Vagina (tissue), 2 donors: Measurements from ENCODE around the gene ASB10. TPM values are rescaled to one million over a fixed set of nuclear protein-coding genes. Genes with fewer than 3 reads are reported as not detected.

Source experiments
- DNase-seq, 2 donors: peaks; one replicate each; pipeline ENCODE4 v3.0.0-alpha.2; 2017; ENCODE audit errors: extremely low spot score in 2 of 2
- H3K27ac ChIP-seq: fragments of 200-600 bp; sonication (generic); one replicate; pipeline ENCODE4 v1.5.1; 2019
- H3K27me3 ChIP-seq: fragments of 200-600 bp; sonication (generic); one replicate; pipeline ENCODE4 v1.5.1; 2019
- H3K36me3 ChIP-seq, 2 donors: fragments of 200-600 bp; sonication (generic); one replicate each; pipeline ENCODE4 v1.5.1; 2017 to 2019
- H3K4me1 ChIP-seq: fragments of 200-600 bp; sonication (generic); one replicate; pipeline ENCODE4 v1.5.1; 2019
- H3K4me3 ChIP-seq, 2 donors: fragments of 200-600 bp; sonication (generic); 1 replicate in 1 of 2; 2 replicates in 1 of 2; pipeline ENCODE4 v1.5.1; 2016 to 2019
- H3K9me3 ChIP-seq: fragments of 200-600 bp; sonication (generic); one replicate; pipeline ENCODE4 v1.5.1; 2019
- POLR2A ChIP-seq, 2 donors: fragments of 450-650 bp; IDR thresholded peaks; one replicate each; pipeline ENCODE4 v1.6.1; 2017; ENCODE audit warnings: antibody characterized with exemption in 2 of 2, mild to moderate bottlenecking in 2 of 2, moderate library complexity in 2 of 2
- POLR2AphosphoS5 ChIP-seq, 2 donors: sonication (generic); formaldehyde crosslinking; IDR thresholded peaks; one replicate each; pipeline ENCODE4 v1.9.0; 2017; ENCODE audit warnings: antibody characterized with exemption in 2 of 2, mild to moderate bottlenecking in 2 of 2, low read depth in 1 of 2; ENCODE audit not compliant: insufficient read depth in 1 of 2
- intact Hi-C: fragments of 100-400 bp; cut with DNase I; formaldehyde crosslinking; loops from one replicate; pipeline ENCODE4 v1.15.1; 2023
- total RNA-seq: library from RNA; depleted of rRNA; stranded (reverse); fragments of >200 nt; gene quantifications from one replicate; pipeline ENCODE4 v1.2.3, GENCODE V29; 2016
- TF ChIP-seq, protein P1 (sequence below), 3 experiments: fragments of 450-650 bp in 2 of 3; fragments of 200-600 bp in 1 of 3; sonication (generic) in 1 of 3; IDR thresholded peaks; one replicate each; pipeline ENCODE4 v1.5.1; 2017 to 2019; ENCODE audit warnings: antibody characterized with exemption in 3 of 3, mild to moderate bottlenecking in 2 of 3, moderate library complexity in 2 of 3

Gene ASB10
- total RNA-seq, 1 donor from 2014 or later: not detected

DNA sequence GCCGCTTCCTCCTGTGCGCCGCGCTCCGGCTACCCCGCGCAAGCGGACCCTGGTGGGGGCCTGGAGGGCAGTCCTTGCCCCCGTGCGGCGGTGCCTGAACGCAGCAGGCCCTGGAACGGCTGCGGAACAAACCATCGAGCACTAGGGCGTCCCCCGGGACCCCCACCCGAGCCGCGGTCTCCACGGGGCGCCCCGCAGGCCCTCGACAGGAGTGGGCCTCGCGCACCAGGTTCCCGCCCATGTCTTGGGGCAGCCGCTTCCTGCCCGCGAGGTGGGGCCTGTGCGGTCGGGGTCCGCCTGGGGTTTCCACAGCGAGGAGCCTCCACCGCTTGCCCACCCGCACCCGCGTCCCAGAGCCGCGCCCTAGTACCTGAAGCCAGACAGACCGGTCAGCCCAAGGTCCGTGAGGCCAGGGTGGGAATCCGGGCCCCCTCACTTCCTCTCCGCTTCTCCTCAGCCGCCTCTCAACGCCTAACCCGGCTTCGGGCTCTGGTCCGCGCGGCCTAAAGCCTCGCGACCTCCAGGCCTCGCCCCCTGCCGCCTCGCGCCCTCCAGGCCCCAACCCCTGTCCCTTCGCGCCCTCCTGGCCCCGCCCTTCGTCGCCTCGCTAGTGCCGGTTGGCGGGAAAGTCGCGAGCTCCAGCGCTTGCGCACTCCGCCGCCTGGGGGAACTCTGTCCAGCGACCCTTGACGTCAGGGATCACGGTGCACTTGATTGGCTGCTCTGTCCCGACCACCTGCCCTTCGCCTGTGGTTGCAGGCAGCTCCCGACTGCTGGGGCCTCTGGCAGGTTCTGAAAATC, 12.6 kb downstream of the ASB10 start:
- H3K27ac ChIP-seq: no peak overlapping the region
- intact Hi-C loops: loop anchor here (5.0 kb wide), 1 partner anchor 133 kb away; no protein-coding TSS in a partner anchor
- no peaks in the 10 kb centered on the region for H3K4me1 ChIP-seq
- no peaks in the 10 kb centered on the region for H3K27me3 ChIP-seq
- no peaks in the 10 kb centered on the region for H3K9me3 ChIP-seq
- H3K36me3 ChIP-seq: no peaks in the 10 kb centered on the region
- peak in 1 of 2 donors; percentile 92 for DNase-seq
- TF ChIP-seq POLR2A (IDR thresholded peaks at IDR 0.05) (no peak), POLR2AphosphoS5 (IDR thresholded peaks at IDR 0.05; ENCODE audit: insufficient read depth in 1 of 2, low read depth in 1 of 2) (no peak)
- TF ChIP-seq, protein P1, sequence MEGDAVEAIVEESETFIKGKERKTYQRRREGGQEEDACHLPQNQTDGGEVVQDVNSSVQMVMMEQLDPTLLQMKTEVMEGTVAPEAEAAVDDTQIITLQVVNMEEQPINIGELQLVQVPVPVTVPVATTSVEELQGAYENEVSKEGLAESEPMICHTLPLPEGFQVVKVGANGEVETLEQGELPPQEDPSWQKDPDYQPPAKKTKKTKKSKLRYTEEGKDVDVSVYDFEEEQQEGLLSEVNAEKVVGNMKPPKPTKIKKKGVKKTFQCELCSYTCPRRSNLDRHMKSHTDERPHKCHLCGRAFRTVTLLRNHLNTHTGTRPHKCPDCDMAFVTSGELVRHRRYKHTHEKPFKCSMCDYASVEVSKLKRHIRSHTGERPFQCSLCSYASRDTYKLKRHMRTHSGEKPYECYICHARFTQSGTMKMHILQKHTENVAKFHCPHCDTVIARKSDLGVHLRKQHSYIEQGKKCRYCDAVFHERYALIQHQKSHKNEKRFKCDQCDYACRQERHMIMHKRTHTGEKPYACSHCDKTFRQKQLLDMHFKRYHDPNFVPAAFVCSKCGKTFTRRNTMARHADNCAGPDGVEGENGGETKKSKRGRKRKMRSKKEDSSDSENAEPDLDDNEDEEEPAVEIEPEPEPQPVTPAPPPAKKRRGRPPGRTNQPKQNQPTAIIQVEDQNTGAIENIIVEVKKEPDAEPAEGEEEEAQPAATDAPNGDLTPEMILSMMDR (IDR thresholded peaks at IDR 0.05): no peak
- no peak overlapping the region for H3K4me3 ChIP-seq

DNA sequence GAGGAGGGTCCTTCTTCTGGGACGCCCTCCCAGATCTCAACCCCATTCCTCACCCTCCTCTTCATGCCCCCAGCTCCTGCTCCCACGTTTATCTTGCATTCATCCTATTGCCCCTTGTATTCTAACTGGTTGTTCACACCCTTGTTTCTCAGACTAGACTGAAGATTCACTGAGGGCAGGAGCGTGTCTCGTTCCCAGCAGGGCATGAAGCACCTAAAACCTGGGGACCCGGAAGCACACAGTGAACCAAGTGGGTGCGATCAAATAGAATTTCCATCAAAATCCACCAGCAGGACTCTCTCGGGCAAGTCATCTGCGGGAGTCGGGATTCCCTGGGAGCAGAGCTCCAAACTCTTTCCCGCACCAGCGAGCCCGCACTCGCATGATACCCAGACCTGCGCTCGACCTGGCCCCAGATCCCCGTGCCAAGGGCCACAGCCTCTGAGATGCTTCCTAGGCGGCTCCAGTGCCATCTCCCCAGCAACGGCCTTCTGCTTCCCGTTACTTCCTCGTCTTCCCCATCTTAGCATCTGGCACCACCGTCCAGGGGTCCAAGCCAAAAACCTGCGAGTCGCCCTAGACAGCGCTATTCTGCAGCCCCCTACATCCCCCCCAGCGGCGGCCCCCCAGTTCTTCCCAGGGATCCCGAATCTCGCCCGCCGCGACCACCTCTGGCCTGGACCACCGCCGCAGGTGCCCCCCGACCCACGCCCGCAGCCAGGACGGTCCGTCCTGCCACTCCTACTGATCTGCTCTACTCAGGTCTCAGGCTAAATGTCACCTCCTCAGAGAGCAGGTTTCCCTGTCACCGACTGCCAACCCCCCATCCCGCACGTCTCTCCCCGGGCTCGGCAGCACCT, 13.4 kb downstream of the ASB10 start:
- H3K4me1 ChIP-seq: peaks cover under 1% of the 10 kb centered on the region
- H3K9me3 ChIP-seq: no peaks in the 10 kb centered on the region
- H3K36me3 ChIP-seq: no peaks in the 10 kb centered on the region
- no peak overlapping the region for H3K4me3 ChIP-seq
- intact Hi-C loops: loop anchor here (5.0 kb wide), 1 partner anchor 134 kb away; no protein-coding TSS in a partner anchor
- TF ChIP-seq POLR2A (IDR thresholded peaks at IDR 0.05): no peak
- no peaks in the 10 kb centered on the region for H3K27me3 ChIP-seq
- no peak overlapping the region for H3K27ac ChIP-seq
- DNase-seq: peak in 1 of 2 donors; percentile 85

DNA sequence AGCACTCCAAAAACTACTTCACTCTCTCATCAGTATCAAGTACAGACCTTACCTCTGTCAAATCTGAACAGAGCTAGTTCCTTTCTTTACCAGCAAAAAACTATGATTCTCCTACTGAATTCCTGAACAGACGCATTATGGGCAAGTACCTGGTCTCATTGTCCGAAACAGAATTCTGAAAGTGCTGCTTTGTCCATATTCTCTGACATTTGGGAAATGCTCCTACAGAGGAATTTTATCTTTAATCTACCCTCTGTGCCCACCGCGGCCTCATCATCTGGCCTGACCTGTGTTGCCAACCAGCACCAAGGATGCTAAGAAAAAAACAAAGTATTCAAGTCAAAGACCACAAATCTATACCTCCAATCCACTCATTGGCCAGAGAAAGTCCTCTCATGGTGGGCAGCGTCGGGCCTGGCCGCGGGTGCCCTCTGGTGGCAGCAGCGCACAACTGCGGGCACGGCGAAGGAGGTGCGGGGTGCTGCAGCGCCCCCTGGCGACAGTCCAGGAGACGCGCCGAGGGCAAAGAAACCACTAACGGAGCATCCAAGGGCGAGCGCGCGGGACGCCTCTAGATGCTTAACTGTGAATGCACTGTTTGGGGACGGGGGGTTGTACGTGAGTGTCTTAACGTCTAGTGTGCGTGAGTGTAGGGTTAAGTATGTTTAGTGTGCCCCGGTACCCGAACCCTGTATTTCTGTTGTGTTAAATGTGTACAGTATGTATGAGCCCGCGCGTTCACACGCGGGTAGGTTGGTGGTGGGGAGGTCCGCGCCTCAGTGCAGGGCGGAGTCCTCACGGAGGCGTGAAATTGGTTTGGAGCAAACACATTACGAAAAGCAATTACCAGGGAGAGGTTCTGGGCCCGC, 14.5 kb downstream of the ASB10 start:
- Histone ChIP-seq H3K27ac (no peak overlapping the region), H3K36me3 (no peaks in the 10 kb centered on the region), H3K27me3 (no peaks in the 10 kb centered on the region), H3K4me1 (peaks cover 10% of the 10 kb centered on the region), H3K9me3 (no peaks in the 10 kb centered on the region), H3K4me3 (no peak overlapping the region)
- DNase-seq: peak in 1 of 2 donors; percentile 95
- intact Hi-C loops: loop anchor here (5.0 kb wide), 1 partner anchor 135 kb away; no protein-coding TSS in a partner anchor
- TF ChIP-seq POLR2AphosphoS5 (IDR thresholded peaks at IDR 0.05; ENCODE audit: insufficient read depth in 1 of 2, low read depth in 1 of 2) (peak; percentile 27 to 52), POLR2A (IDR thresholded peaks at IDR 0.05) (no peak)
- TF ChIP-seq, protein P1 (IDR thresholded peaks at IDR 0.05): peak; percentile 99 to 100 (median 100)

DNA sequence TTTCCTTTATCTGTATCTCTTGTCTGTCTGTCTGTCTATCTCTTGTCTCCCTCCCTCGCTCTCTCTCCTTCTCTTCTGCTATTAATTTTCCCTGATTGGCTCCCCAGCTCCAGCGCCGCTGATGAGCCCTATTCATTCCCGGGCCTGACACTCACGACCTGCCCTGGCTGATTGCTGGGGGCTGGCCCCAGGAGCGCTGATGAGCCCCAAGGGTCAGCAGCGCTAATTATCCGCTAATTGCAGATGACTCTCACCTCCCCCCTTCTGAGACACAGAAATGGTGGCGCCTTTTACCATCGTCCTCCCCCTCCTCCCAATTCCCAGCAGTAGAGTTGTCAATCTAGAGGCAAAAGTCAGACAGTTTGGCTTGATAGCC, 18.3 kb downstream of the ASB10 start:
- Histone ChIP-seq H3K36me3 (no peaks in the 10 kb centered on the region), H3K4me1 (peaks cover 18% of the 10 kb centered on the region), H3K4me3 (no peak overlapping the region), H3K9me3 (no peaks in the 10 kb centered on the region), H3K27ac (no peak overlapping the region), H3K27me3 (peaks cover 17% of the 10 kb centered on the region)
- TF ChIP-seq POLR2A (IDR thresholded peaks at IDR 0.05): no peak
- TF ChIP-seq POLR2AphosphoS5 (IDR thresholded peaks at IDR 0.05; ENCODE audit: insufficient read depth in 1 of 2, low read depth in 1 of 2): no peak
- TF ChIP-seq, protein P1 (IDR thresholded peaks at IDR 0.05): no peak
- intact Hi-C loops: no loop called here
- DNase-seq: no peak
